Liver (tissue), 3 donors: ENCODE measurements around the gene LRRC2.

Experiments
- EGR1 ChIP-seq, 2 donors: IDR thresholded peaks; 2 replicates each; pipeline ENCODE4 v1.6.1; 2016 to 2018; ENCODE audit warnings: antibody characterized with exemption in 2 of 2, low read depth in 2 of 2
- GABPA ChIP-seq, 2 donors: IDR thresholded peaks in 1 of 2; conservative IDR thresholded peaks in 1 of 2; 2 replicates each; pipeline ENCODE4 v1.6.1; 2016; ENCODE audit warnings: antibody characterized with exemption in 2 of 2, mild to moderate bottlenecking in 1 of 2, moderate library complexity in 1 of 2
- JUND ChIP-seq, 2 donors: IDR thresholded peaks; 2 replicates each; pipeline ENCODE4 v1.6.1; 2016; ENCODE audit warnings: antibody characterized with exemption in 2 of 2
- RAD21 ChIP-seq, 2 donors: IDR thresholded peaks; 2 replicates each; pipeline ENCODE4 v1.6.1; 2016; ENCODE audit warnings: antibody characterized with exemption in 2 of 2, mild to moderate bottlenecking in 2 of 2
- REST ChIP-seq: IDR thresholded peaks from 2 replicates; pipeline ENCODE4 v1.6.1; 2016; ENCODE audit warnings: antibody characterized with exemption, mild to moderate bottlenecking
- SP1 ChIP-seq: IDR thresholded peaks from 2 replicates; pipeline ENCODE4 v1.6.1; 2018; ENCODE audit warnings: antibody characterized with exemption, mild to moderate bottlenecking
- TAF1 ChIP-seq: conservative IDR thresholded peaks from 2 replicates; pipeline ENCODE4 v1.6.1; 2016; ENCODE audit warnings: antibody characterized with exemption, mild to moderate bottlenecking
- TF ChIP-seq, protein P1 (sequence below): fragments of 150-350 bp; IDR thresholded peaks from 2 replicates; pipeline ENCODE4 v1.5.1; 2017; ENCODE audit warnings: improper control_type of control experiment, low read depth, low read length; ENCODE audit not compliant: missing input control
- TF ChIP-seq, protein P2 (sequence below): IDR thresholded peaks from 2 replicates; pipeline ENCODE4 v1.6.1; 2016; ENCODE audit warnings: antibody characterized with exemption
- TF ChIP-seq, protein P3 (sequence below): IDR thresholded peaks from 2 replicates; pipeline ENCODE4 v1.6.1; 2016; ENCODE audit warnings: antibody characterized with exemption
- TF ChIP-seq, protein P4 (sequence below): IDR thresholded peaks from 2 replicates; pipeline ENCODE4 v1.6.1; 2016; ENCODE audit warnings: antibody characterized with exemption
- donor health status: healthy.
- donor health status: healthy.

- TF ChIP-seq RAD21 (IDR thresholded peaks at IDR 0.05) = no peak
- no peak for TF ChIP-seq SP1
- TF ChIP-seq, protein P1, sequence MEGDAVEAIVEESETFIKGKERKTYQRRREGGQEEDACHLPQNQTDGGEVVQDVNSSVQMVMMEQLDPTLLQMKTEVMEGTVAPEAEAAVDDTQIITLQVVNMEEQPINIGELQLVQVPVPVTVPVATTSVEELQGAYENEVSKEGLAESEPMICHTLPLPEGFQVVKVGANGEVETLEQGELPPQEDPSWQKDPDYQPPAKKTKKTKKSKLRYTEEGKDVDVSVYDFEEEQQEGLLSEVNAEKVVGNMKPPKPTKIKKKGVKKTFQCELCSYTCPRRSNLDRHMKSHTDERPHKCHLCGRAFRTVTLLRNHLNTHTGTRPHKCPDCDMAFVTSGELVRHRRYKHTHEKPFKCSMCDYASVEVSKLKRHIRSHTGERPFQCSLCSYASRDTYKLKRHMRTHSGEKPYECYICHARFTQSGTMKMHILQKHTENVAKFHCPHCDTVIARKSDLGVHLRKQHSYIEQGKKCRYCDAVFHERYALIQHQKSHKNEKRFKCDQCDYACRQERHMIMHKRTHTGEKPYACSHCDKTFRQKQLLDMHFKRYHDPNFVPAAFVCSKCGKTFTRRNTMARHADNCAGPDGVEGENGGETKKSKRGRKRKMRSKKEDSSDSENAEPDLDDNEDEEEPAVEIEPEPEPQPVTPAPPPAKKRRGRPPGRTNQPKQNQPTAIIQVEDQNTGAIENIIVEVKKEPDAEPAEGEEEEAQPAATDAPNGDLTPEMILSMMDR = no peak
- TF ChIP-seq EGR1 (IDR thresholded peaks at IDR 0.05; ENCODE audit: low read depth in 2 of 2) = no peak
- TF ChIP-seq REST = no peak
- TF ChIP-seq, protein P2, sequence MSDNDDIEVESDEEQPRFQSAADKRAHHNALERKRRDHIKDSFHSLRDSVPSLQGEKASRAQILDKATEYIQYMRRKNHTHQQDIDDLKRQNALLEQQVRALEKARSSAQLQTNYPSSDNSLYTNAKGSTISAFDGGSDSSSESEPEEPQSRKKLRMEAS = no peak
- no peak for TF ChIP-seq TAF1
- TF ChIP-seq, protein P3, sequence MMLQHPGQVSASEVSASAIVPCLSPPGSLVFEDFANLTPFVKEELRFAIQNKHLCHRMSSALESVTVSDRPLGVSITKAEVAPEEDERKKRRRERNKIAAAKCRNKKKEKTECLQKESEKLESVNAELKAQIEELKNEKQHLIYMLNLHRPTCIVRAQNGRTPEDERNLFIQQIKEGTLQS = no peak
- no peak for TF ChIP-seq GABPA (IDR thresholded peaks at IDR 0.05 in 1 of 2, conservative IDR thresholded peaks at IDR 0.05 in 1 of 2)
- TF ChIP-seq JUND (IDR thresholded peaks at IDR 0.05) = no peak
- TF ChIP-seq, protein P4, sequence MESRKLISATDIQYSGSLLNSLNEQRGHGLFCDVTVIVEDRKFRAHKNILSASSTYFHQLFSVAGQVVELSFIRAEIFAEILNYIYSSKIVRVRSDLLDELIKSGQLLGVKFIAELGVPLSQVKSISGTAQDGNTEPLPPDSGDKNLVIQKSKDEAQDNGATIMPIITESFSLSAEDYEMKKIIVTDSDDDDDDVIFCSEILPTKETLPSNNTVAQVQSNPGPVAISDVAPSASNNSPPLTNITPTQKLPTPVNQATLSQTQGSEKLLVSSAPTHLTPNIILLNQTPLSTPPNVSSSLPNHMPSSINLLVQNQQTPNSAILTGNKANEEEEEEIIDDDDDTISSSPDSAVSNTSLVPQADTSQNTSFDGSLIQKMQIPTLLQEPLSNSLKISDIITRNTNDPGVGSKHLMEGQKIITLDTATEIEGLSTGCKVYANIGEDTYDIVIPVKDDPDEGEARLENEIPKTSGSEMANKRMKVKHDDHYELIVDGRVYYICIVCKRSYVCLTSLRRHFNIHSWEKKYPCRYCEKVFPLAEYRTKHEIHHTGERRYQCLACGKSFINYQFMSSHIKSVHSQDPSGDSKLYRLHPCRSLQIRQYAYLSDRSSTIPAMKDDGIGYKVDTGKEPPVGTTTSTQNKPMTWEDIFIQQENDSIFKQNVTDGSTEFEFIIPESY = no peak
These were observed 37.4 kb upstream of the LRRC2 start for GRCh38 chr3:46603446-46604046.
